KMS-11 (cell line): ENCODE results near the gene CCDC149.

Experiments
- H2AFZ ChIP-seq: fragments of 200-600 bp; sonication (generic); 2 replicates; pipeline ENCODE4 v1.6.1; 2016; ENCODE audit warnings: antibody characterized with exemption, mixed run types, low read depth
- H3K27ac ChIP-seq: fragments of 200-600 bp; sonication (generic); 2 replicates; pipeline ENCODE4 v1.6.1; 2016; ENCODE audit warnings: mild to moderate bottlenecking, mixed run types
- H3K27me3 ChIP-seq: fragments of 200-600 bp; sonication (generic); 2 replicates; pipeline ENCODE4 v1.6.1; 2017; ENCODE audit warnings: mild to moderate bottlenecking, low read depth, mixed run types, moderate library complexity; ENCODE audit not compliant: insufficient read depth
- H3K36me3 ChIP-seq: fragments of 200-600 bp; sonication (generic); 2 replicates; pipeline ENCODE4 v1.6.1; 2017; ENCODE audit warnings: mild to moderate bottlenecking, mixed run types; ENCODE audit not compliant: insufficient read depth
- H3K4me1 ChIP-seq: fragments of 200-600 bp; sonication (generic); 2 replicates; pipeline ENCODE4 v1.6.1; 2016; ENCODE audit warnings: mild to moderate bottlenecking, low read depth, mixed run types; ENCODE audit not compliant: poor library complexity, severe bottlenecking
- H3K4me2 ChIP-seq: fragments of 200-600 bp; sonication (generic); 2 replicates; pipeline ENCODE4 v1.7.0; 2016; ENCODE audit warnings: mild to moderate bottlenecking, mixed run types
- H3K4me3 ChIP-seq: fragments of 200-600 bp; sonication (generic); IDR thresholded peaks from 2 replicates; pipeline ENCODE4 v1.6.1; 2017; ENCODE audit warnings: low read depth, low read length, mixed read lengths; ENCODE audit not compliant: insufficient read depth
- H3K79me2 ChIP-seq: fragments of 200-600 bp; sonication (generic); 2 replicates; pipeline ENCODE4 v1.6.1; 2016; ENCODE audit warnings: low read depth, mixed run types; ENCODE audit not compliant: insufficient read depth
- H3K9ac ChIP-seq: fragments of 200-600 bp; sonication (generic); 2 replicates; pipeline ENCODE4 v1.6.1; 2016; ENCODE audit warnings: mild to moderate bottlenecking, mixed run types
- H4K20me1 ChIP-seq: fragments of 200-600 bp; sonication (generic); 2 replicates; pipeline ENCODE4 v1.6.1; 2016; ENCODE audit warnings: mild to moderate bottlenecking, mixed run types; ENCODE audit not compliant: insufficient read depth
- CTCF ChIP-seq: fragments of 200-600 bp; sonication (generic); conservative IDR thresholded peaks from 2 replicates; pipeline ENCODE4 v1.6.1; 2017; ENCODE audit warnings: low read depth, mild to moderate bottlenecking, antibody characterized with exemption, low read length, moderate library complexity, mixed read lengths

CCDC149 gene

GRCh38 chr4:24865401-24865800 is 47.4 kb downstream of the CCDC149 start:
- no peaks in the 10 kb centered on the region for H3K79me2 ChIP-seq
- H3K27me3 ChIP-seq, result no peaks in the 10 kb centered on the region
- no peak for TF ChIP-seq CTCF
- no peaks in the 10 kb centered on the region for H4K20me1 ChIP-seq
- H3K4me1 ChIP-seq, result no peaks in the 10 kb centered on the region
- no peak overlapping the region for H3K4me3 ChIP-seq
- no peak overlapping the region for H2AFZ ChIP-seq
- H3K36me3 ChIP-seq, result no peaks in the 10 kb centered on the region
- H3K9ac ChIP-seq, result no peak overlapping the region
- no peak overlapping the region for H3K27ac ChIP-seq
- H3K4me2 ChIP-seq, result no peak overlapping the region

GRCh38 chr4:24863799-24864198 is 49.0 kb downstream of the CCDC149 start:
- Histone ChIP-seq H3K4me3 (no peak overlapping the region), H3K9ac (no peak overlapping the region), H3K4me1 (no peaks in the 10 kb centered on the region), H3K27ac (no peak overlapping the region), H4K20me1 (no peaks in the 10 kb centered on the region), H3K36me3 (no peaks in the 10 kb centered on the region), H3K79me2 (no peaks in the 10 kb centered on the region), H3K27me3 (no peaks in the 10 kb centered on the region), H3K4me2 (no peak overlapping the region), H2AFZ (no peak overlapping the region)
- TF ChIP-seq CTCF, result no peak

GRCh38 chr4:24862073-24862751 is 50.6 kb downstream of the CCDC149 start:
- H3K4me3 ChIP-seq, result no peak overlapping the region
- no peak for TF ChIP-seq CTCF
- H3K36me3 ChIP-seq, result no peaks in the 10 kb centered on the region
- H3K79me2 ChIP-seq, result no peaks in the 10 kb centered on the region
- H3K27me3 ChIP-seq, result no peaks in the 10 kb centered on the region
- no peak overlapping the region for H3K9ac ChIP-seq
- peaks cover 1% of the 10 kb centered on the region for H3K4me1 ChIP-seq
- H3K4me2 ChIP-seq, result no peak overlapping the region
- no peak overlapping the region for H2AFZ ChIP-seq
- no peaks in the 10 kb centered on the region for H4K20me1 ChIP-seq
- H3K27ac ChIP-seq, result no peak overlapping the region

GRCh38 chr4:24858550-24858949 is 54.3 kb downstream of the CCDC149 start:
- no peak overlapping the region for H3K9ac ChIP-seq
- no peak for TF ChIP-seq CTCF
- peaks cover 19% of the 10 kb centered on the region for H3K4me1 ChIP-seq
- H4K20me1 ChIP-seq, result no peaks in the 10 kb centered on the region
- no peaks in the 10 kb centered on the region for H3K79me2 ChIP-seq
- H3K27me3 ChIP-seq, result no peaks in the 10 kb centered on the region
- H3K4me2 ChIP-seq, result no peak overlapping the region
- H3K27ac ChIP-seq, result no peak overlapping the region
- H3K4me3 ChIP-seq, result no peak overlapping the region
- no peaks in the 10 kb centered on the region for H3K36me3 ChIP-seq
- no peak overlapping the region for H2AFZ ChIP-seq
